Measurements from ENCODE around the gene XYLT2. TPM values are rescaled to one million over a fixed set of nuclear protein-coding genes. Genes with fewer than 3 reads are reported as not detected.

Gene XYLT2
- total RNA-seq, 4 donors from 2014 or later = 27.6 to 32.3 (median 29.9) TPM

DNA sequence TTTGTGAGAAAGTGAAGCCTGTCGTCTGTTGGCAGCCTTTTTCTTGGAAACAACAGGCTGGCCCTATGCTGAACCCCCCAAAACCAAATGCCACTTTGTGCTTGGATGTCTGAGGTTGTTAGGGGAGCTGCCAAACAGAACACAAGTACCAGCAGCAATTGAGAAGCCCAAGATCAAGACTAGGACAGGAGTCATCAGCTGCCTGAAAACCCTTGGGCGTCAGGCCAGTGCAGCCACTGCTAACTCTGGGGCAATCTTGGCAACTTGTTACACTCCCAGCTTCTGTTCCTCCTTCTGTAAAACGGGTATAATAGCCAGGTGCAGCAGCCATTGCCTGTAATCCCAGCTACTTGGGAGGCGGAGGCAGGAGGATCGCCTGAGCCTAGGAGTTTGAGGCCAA, 60.7 kb downstream of the XYLT2 start:
- Histone ChIP-seq H3K4me1 (no peaks in the 10 kb centered on the region), H3K9me3 (no peaks in the 10 kb centered on the region), H3K36me3 (no peaks in the 10 kb centered on the region), H3K4me3 (no peak overlapping the region), H3K27me3 (peaks cover 0 to 7% of the 10 kb centered on the region in 2 donors), H3K27ac (no peak overlapping the region)
- WGBS, 2 donors = 72 to 74% methylated on average over 5 of the region's 5 CpGs
- TF ChIP-seq, protein P1, sequence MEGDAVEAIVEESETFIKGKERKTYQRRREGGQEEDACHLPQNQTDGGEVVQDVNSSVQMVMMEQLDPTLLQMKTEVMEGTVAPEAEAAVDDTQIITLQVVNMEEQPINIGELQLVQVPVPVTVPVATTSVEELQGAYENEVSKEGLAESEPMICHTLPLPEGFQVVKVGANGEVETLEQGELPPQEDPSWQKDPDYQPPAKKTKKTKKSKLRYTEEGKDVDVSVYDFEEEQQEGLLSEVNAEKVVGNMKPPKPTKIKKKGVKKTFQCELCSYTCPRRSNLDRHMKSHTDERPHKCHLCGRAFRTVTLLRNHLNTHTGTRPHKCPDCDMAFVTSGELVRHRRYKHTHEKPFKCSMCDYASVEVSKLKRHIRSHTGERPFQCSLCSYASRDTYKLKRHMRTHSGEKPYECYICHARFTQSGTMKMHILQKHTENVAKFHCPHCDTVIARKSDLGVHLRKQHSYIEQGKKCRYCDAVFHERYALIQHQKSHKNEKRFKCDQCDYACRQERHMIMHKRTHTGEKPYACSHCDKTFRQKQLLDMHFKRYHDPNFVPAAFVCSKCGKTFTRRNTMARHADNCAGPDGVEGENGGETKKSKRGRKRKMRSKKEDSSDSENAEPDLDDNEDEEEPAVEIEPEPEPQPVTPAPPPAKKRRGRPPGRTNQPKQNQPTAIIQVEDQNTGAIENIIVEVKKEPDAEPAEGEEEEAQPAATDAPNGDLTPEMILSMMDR (IDR thresholded peaks at IDR 0.05) = no peak
- TF ChIP-seq POLR2A (IDR thresholded peaks at IDR 0.05) = no peak
- TF ChIP-seq EP300 (IDR thresholded peaks at IDR 0.05) = no peak
- no peak for DNase-seq (ENCODE audit: low spot score in 2 of 2)

DNA sequence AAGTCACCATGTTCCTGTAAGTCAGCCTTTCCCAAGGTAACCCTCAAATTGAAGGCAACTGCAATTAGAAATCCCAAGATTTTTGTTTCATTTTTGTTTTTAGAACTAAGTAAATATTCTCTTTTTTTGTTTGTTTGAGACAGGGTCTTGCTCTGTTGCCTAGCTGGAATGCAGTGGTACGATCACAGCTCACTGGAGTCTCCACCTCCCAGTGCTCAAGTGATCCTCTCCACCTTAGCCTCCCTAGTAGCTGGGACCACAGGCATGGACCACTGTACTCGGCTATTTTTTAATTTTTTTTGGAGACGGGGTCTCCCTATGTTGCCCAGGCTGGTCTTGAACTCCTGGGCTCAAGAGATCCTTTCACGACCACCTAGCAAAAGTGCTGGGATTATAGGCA, 62.0 kb downstream of the XYLT2 start:
- Histone ChIP-seq H3K36me3 (no peaks in the 10 kb centered on the region), H3K4me3 (no peak overlapping the region), H3K27ac (no peak overlapping the region), H3K9me3 (no peaks in the 10 kb centered on the region), H3K27me3 (peaks cover 0 to 7% of the 10 kb centered on the region in 2 donors), H3K4me1 (no peaks in the 10 kb centered on the region)
- 75 to 84% methylated on average over 4 of the region's 4 CpGs for WGBS, 2 donors
- DNase-seq (ENCODE audit: low spot score in 2 of 2) = no peak
- no peak for TF ChIP-seq EP300 (IDR thresholded peaks at IDR 0.05)
- no peak for TF ChIP-seq POLR2A (IDR thresholded peaks at IDR 0.05)

Small RNA genes lying within 50 kb of the gene (small RNA-seq; reads per million reads assigned to genes)
- gene RF00019 = not detected

Other genes with a start within 250 kb of the XYLT2 start
- 1 to 10 TPM in 2 of 4 donors, under 1 TPM in 2; 0.63 to 1.5 (median 1.1) TPM for gene SAMD14, start 216.0 kb upstream of the XYLT2 start, total RNA-seq
- gene PPP1R9B, start 195.4 kb upstream of the XYLT2 start, total RNA-seq = 10 to 100 TPM; 28.4 to 54.9 (median 36.9) TPM
- 1 to 10 TPM; 1.8 to 7.8 (median 4.9) TPM for gene SGCA, start 180.1 kb upstream of the XYLT2 start, total RNA-seq
- 100 to 1,000 TPM in 1 of 4 donors, 10 to 100 TPM in 3; 31.5 to 185 (median 73.0) TPM for gene COL1A1, start 144.5 kb upstream of the XYLT2 start, total RNA-seq
- gene TMEM92, start 71.7 kb upstream of the XYLT2 start, total RNA-seq = under 1 TPM in 2 of 4 donors, not detected in 2; 0.44 to 0.59 TPM
- gene MRPL27, start 27.1 kb downstream of the XYLT2 start, total RNA-seq = 10 to 100 TPM; 32.4 to 45.9 (median 34.9) TPM
- gene EME1, start 27.1 kb downstream of the XYLT2 start, total RNA-seq = 1 to 10 TPM in 2 of 4 donors, under 1 TPM in 2; 0.42 to 1.7 (median 1.1) TPM
- 10 to 100 TPM; 26.0 to 72.6 (median 36.3) TPM for gene LRRC59, start 51.4 kb downstream of the XYLT2 start, total RNA-seq
- gene ACSF2, start 80.1 kb downstream of the XYLT2 start, total RNA-seq = 10 to 100 TPM; 20.5 to 69.3 (median 31.9) TPM
- gene CHAD, start 122.8 kb downstream of the XYLT2 start, total RNA-seq = not detected
- gene RSAD1, start 132.7 kb downstream of the XYLT2 start, total RNA-seq = 10 to 100 TPM; 30.8 to 61.8 (median 32.9) TPM
- gene MYCBPAP, start 162.3 kb downstream of the XYLT2 start, total RNA-seq = 1 to 10 TPM; 1.2 to 6.8 (median 4.0) TPM
- gene EPN3, start 186.6 kb downstream of the XYLT2 start, total RNA-seq = under 1 TPM in 2 of 4 donors, not detected in 2; 0.22 to 0.42 TPM
- 100 to 1,000 TPM in 1 of 4 donors, 10 to 100 TPM in 3; 80.8 to 151 (median 89.6) TPM for gene SPATA20, start 201.0 kb downstream of the XYLT2 start, total RNA-seq
- gene CACNA1G, start 214.6 kb downstream of the XYLT2 start, total RNA-seq = 1 to 10 TPM in 1 of 4 donors, under 1 TPM in 1, not detected in 2; 0.21 to 2.2 TPM

Data from tibial nerve (tissue), 4 donors.